Measurements from ENCODE around the gene DAP.

Gene DAP

DNA sequence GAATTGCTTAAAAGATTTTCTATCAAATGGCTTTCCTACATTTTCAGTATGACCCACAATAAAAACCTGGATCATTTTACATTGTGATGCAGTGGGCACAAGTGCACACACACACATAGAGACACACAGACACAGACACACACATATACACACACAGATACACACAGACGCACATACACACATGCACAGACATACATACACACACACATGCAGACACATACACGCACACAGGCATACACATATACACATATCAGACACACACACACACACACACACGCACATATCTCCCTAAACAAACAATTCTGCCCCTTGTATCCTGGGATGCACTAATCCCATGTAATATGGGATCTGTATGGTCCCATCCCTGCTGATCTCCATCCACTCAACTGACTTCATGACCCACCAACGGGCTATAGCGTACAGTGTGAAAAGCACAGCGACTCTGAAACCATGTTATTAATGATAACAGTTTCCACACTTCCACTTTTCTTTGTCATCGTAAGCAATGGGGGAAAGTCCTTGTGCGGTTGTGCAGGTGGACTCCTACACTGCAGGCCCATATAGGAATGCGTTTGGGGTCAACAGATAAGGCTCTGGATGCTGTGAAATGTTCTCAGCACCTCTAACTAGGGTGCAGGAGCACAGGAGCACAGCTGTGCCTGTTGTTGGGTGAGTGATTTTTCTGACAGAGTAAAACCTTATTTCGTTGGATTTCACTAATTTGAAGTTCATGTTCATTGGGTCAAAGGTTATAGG is 52.7 kb downstream of the DAP start:
- DNase-seq: no peak

DNA sequence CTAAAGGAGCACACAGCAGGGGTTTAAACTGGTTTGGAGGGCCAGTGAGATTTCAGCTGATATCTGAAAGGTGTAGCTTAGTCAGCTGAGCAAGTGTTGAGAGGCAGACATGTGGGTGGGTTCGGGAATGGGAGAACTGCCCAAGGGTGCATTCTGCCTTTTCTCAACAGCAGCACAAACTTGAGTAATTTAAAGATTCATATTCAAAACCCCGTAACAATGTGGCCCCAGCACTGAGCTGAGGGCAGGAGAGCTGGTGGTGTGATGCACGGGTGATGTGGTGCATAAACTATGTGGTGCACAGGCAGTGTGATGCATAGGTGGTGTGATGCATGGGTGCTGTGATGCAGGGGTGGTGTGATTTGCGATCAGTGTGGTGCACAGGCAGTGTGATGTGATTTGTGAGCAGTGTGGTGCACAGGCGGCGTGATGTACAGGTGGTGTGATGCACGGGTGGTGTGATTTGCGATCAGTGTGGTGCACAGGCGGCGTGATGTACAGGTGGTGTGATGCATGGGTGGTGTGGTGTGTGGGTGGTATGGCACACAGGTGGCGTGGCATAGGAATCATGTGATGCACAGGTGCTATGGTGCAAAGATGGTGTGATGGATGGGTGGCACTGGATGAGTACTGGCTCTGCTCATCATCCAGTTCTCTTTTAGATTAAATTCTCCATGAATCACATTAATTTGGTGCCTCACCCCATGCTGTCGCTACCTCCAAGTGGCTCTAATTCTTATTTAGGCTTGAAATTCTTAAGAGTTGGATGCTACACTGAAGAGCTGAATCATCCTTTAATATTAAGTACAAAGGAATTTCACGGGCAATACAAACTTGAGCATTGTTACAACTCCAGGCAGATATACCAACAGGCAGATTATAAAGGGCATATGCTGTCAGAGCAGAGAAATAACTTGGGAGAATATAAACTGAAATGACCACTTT is 53.6 kb downstream of the DAP start:
- no peak for DNase-seq

DNA sequence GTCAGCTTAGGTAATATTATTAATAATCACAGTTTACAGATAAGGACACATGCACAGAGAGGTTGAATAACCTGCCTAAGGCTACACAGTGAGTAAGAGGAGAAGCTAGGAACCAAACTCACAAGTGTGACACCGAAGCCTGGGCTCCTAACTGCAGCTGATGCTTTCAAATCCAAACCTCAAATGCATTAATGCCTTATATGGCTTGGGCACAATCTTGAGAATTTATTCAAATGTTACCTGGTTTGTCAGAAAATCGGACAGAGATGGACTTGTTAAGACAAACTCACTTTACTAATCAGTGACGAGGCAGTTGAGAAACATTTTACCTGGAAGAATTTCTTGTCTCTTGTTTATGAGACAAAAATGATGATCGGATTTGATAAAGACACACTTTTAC is 54.7 kb downstream of the DAP start:
- no peak for DNase-seq

DNA sequence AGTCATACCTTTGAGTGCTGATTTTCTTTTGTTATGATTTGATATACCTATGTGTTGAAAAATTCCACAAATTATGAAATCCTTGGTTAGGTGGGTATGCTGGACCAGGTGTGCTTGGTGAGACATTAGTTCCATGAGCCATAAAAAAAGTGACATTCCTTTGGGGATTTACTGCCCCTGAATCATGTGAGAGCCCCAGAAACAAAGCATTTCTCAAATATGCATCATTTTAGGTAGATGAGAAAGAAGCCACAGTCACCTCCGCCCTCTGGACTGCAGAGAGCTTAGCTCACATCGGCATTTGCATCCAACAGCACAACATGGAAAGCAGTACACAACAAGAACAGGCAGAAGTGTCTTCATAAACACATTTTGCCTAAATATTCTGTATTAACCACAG is 55.3 kb downstream of the DAP start:
- no peak for DNase-seq

DNA sequence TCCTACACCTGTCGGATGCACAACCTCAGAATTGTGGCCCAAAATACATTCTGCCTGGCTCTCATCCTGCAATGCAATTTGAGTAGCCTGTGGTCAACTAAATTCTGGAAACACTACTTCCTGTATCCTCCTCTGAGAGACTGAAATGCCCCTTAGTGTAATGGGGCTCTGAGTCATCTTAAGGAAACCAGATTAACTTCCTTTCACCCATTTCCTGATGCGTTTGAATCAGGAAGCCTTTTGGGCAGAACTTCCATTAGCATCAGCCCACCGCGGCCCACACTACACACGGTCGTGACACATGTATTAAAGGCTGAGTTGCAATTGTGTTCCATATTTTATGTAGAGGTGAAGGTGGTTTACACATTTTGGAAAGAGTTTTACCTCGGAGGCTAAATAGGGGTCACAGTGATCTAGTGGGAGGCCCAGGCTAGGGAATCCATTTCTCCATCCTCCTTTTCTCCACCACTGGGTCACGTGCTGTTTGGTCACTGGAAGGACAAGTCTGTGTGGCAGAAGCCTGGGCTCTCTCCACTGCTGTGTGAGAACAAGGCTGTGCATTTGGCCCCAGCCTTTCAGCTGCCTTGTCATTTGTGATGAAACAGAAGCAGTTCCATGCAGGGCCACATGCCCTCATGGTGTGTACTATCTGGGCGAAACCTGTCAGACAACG is 55.9 kb downstream of the DAP start:
- no peak for DNase-seq

DNA sequence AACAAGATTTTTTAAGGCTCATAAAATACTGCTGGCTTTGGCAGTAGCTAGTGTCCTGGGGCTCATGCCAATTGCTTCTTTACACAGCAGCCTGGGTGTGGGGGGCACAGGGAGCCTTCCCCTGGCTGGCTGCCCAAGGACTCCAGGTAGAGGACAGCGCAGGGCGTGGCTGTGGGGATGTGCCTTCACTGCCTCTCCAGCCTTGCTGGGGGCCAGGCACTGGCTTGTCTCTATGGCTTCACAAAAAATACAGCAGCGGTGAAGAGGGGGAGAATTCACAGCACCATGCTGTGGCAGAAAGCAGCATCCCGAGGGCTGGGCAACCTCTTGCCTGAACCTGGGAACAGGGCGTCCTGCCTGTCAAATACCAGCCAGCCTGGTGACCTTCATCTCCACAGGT is 57.4 kb downstream of the DAP start:
- peak; percentile 71 to 81 for DNase-seq

DNA sequence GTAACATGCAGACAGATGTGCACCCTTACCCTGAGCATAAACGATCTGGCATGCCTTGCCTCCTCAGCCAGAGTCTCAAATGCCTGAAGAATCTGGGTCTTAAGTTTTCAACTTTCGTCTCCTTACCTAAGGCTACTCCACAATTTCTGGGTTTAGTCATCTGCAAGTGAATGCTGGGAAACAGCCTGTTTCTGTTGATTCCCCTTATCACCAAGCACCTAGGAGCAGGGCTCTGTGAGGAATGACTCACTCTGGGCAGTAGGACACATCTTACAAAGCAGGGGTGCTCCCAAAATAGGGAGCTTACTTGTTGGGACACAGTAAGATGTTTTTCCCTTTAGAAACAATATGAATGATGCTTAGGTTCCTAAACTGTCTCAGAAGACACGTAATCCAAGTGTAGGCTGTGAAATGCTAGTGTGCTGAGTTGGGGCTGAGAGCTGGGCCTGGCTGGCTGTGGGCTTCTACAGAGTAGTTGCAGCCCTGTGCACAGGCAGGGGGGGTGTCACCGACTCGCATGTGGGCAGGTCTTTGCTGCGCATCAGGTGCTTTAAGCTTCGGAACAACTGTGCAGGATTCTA is 58.0 kb downstream of the DAP start:
- DNase-seq: no peak

DNA sequence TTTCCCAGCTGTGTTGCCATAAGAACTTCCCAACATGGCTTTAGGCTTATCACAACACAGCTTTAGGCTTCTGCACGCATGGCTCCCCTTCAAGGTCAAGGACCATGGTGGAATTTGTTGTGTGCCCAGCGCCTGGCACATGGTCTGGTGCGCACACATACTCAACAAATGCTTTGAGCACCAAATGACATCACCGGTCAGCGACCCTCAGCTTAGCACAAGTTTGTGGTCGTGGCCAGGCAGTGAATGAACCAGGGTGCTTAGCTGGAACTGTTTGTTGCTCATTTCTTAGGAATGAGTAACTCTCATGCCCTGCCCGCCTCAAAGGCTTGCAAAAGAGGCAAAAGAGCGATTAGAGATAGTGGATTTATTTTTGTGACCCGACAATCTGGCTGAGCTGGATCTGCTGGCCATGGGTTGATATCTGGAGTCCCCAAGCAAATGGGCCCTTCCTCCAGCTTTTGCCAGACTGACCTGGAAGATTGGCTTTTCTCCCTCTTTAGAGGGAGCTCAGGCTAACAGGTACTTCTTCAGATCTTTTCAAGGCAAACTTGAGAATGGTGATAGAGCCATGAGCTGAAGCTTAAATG is 58.9 kb downstream of the DAP start:
- DNase-seq: no peak

DNA sequence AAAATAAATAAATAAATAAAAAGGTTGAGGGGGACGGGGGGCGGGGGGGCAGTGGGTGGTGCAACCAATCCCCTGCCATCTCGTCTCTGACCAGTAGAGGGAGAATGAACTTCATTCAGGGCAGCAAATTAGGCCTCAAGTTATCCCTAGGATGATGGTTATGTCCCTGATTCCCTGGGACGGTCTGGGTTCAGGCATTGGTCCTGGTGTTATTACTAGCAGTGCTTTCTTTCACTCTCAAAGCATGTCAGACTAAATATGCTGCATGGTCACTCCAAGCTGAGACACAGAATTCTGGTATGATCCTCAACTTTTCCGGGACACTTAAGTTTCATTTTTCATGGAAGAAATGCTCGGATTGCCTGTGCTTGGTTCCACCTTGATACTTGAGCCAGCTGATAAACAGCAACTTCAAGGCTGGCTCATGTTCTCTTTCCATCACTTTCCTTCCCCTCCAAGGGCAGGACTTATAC is 59.4 kb downstream of the DAP start:
- peak; percentile 47 to 54 for DNase-seq

DNA sequence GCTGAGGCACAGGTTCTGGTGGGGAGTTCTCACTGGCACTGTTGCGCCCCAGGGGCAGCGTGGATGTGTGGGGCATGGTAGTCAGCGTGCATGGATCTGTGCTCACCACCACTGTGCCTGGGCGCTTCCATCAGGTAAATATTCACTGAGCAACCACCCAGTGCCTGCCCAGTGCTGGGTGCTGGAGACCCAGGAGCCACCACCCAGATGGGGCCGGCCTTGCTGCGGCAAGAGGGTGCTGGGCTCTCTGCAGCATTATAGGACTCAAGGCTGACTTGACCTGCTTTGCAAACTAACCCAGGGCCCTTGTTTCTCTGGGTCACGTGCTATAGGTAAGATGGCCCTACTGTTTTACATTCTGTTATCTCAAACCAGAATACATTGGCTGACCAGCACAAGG is 60.5 kb downstream of the DAP start:
- DNase-seq: no peak

DNA sequence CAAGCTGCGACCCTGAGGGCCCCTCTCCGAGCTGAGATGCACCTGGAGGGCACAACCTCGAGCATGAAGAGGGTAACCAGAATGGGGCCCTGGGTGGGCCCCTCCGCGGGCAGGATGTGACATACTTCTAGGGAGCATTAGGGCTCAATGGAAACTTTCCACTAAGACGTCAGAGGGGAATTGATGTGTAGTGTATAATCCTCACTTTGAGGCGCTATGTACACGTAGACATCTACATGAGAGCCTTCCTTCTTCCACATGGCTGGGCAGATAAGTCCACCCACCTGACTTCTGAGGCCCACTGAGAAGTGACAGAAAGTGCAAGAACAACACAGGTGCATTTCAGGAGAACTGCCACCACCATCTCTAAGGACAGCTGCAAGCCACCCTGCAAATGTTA is 61.0 kb downstream of the DAP start:
- no peak for DNase-seq

DNA sequence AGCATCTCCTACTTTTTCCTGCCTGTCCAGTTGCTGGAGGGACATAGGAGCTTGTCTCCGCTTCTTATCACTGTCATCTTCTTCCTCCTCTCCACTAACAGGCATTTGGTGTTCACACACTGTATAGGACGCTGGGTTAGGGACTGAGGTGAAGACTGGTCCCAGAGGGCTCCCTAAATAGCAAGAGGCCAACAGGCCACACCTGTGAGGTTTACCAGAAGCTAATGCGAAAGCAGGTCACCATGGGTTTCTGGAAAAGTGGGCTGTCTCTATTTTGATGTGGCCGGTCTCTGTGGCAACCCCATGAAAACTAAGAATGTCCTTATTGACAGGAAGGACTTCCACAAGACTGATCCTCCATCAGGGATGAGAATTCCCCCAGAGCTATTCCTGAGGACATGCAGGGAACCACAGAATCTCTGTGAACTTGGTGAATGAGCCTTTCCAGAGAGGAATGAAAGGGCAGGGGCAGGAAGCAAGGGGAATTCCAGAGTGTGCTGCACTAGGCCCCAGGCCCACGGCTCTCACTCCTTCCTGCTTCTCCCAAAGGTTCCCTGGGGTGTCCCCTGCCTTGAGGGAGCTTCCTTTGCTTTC is 61.7 kb downstream of the DAP start:
- no peak for DNase-seq

DNA sequence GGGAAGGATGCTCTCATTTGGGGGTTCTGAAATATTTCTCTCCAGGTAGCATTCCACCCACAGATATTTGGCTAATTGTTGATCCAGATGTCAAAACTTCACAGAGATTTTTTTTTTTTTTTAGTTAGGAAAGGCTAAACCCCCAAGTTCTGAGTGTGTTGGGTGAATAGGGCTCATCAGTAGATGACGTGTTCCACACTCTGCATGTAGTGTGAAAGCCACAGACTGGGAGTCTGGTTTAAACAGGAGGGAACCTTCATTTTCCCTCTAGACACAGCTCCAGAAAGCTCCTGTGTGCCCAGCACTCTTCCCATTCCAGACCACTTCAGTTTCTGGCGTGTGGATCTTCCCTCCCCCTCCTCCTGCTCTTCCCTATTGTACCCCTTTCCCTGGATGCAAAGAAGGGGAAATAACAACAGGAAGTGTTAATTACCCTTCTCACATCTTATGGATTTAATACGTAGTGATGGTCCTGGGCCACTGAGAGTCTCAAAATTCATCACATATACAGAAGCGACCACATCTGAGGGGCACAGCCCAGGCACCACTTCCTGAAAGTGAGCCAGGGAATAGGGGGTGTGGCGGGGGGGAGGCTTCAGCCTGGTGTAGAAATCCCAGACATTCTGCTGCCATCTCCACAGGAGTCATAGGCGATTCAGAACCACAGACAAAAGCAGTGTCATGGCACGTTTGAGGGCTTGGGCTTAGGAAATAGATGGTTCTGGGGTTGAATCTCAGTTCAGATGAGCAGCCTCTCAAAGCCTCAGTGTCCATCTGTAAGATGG is 65.1 kb downstream of the DAP start:
- DNase-seq: no peak

DNA sequence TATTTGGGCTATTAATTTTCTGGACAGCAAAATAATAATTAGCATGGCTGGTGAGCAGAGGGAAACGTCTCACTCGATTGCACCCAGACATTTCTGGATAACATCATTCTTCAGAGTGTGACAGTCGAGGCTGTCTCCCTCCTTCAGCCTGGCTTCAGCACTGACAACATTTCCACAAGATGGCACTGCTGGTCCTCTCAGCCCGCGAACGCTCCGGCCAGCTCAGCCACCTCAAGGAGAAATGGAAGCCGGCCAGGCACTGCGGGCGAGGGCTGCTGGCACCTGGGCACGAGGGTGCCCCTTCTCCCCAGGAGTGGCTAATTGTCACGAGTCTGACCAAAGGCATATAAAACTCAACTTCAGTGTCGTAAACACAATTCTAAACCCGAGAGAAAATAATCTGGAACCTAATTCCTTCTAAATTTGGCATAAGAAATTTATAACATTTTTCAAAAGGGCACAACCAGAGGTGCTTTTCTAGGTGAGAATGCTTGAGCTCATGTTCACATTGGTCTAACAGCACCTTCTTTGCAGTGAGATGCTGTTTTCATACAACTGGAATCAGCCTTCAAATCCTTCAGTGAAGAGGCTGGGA is 65.9 kb downstream of the DAP start:
- peak; percentile 89 to 91 for DNase-seq

DNA sequence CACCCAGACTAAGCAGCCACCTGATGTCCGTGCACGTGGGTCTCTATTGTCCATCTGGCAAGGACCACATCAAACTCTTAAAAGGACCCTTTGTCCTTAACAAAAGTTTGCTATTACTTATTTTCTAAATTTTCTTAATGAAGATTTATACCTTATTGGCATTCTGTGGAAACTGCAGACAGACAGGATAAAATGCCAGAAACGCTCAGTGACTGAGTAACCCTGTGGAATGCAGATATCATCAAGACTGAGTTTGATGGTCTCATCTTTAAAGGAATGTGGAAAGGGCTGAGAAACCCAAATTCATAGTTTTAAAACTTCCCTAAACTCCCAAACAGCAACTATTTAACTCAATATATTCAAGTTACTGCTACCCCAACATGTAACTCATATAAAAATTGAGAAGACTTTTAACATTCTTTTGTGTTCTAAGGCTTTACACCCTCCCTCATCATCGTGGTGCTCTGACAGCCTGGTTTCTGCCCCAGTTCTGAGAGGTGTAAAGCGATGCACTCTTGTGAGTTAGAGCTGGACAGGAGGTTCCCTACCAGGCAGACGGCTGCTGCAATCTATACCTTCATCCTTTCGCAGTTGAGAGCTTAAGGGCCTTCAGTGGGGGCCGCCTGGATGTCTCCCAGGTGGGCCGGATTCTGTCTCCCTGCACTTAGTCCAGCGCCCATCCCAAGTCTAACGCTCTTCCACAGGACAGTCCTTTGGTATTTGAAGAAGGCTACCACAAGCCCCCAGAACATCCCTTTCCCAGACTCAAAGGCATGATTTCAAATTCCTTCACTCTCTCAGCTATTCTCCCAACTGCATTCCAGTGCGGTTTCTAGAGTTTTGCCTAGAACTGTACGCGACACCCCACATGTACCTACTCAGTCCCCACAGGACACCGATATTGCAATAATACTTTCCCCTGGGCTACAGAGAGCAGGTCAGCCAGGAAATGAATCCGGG is 68.9 kb downstream of the DAP start:
- DNase-seq: no peak

DNA sequence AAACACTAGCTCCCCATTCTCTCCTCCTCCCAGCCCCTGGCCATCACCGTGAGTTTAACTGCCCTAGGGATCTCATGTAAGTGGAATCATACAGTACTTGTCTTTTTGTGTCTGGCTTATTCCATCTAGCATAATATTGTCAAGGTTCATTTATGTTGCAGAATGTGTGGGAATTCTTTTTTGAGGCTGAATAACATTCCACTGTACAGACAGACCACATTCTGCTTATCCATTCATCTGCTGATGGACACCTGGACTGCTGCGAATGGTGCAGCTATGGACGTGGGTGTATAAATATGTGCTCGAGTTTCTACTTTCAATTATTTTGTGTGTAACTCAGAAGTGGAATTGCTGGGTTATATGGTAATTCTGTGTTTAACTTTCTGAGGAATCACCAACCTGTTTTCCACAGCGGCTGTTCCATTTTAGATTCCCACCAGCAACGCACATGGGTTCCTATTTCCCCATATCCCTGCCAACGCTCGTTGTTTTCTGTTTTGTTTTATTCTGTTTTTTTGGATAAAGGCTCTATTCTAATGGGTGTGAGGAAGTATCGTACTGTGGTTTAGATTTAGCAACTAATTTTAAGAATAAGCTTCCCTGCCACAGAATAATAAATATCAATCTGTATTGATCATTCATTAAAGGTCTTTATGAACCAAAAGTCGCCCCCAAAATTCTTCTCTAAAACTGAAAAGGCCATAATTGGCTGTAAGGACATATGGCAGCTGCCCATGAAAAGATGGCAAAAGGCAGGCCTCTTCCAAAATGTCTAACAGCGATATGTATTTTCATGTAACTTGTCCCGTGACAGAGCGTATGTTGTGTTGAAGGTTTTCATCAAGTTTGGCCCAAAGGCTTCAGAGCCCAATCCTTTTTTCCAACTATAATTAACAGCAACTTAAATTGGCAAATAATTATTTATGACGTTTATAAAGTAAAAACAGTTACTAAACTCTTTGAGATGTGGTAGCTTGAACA is 70.3 kb downstream of the DAP start:
- DNase-seq: no peak

DNA sequence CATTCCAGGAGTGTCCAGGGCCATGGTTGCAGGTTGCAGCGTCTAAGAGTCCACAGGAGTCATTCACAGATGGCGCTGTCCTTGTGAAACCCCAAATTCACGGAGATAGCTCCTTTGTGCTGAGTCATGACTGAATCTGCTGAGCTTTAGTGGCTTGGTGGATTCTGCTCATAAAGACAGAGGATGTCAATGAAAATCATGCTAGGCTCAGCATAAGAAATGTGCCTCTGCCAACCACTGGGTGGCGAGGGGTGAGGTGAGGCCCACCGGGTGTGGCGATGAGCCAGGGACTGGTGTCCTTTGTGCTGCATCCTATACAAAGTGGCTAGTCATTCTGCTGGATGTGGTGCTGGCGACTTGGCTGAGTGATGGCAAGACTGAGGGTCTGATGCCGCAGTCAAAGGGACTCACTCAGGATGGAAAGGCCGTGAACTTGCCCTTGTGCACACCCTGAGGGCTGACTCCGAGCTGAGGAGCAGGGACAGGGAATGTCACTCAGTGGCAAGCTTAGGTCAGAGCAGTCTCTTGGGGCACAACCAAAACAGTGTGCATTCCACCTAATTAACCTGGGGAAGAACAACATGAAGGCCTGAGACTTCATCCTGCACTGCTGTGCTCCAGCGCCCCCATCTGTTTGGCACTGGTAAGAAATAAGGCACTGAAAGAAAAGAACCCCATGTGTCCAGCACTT is 71.5 kb downstream of the DAP start:
- peak; percentile 24 to 31 for DNase-seq

DNA sequence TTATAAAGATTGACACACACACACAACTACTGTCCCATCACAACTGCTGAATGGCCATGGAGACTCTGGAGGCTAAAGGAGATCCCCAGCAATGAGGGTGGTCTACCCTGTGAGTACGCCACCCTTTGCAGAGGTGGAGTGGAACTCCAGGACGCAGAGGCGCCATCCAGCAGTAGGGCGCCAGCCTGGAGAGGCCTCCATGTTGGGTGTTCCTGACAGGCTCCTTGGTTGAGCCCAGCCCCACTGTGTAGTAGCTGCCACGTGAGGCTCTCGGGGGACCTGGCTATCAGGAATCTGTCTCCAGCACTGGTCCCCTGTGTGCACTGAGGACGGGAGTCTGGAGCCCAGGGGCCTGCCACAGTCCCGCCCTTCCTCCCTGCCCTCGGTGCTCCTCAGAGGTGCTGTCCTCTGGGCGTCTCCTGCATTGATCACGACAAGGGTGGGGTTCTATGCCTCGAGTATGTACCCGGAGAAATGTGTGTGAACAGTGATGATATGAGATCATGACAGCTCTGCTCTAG is 72.3 kb downstream of the DAP start:
- no peak for DNase-seq

All from NCI-H2081 (cell line).